ENCODE data around the gene JAKMIP2.
A peak's percentile ranks its signal among the peaks of the same experiment; 100 is the strongest.
"Not testable (repeated sequence)": the region's sequence is repeated elsewhere in the genome, so short reads cannot be mapped to it uniquely, and the experiment has no call there.

Gene JAKMIP2

DNA sequence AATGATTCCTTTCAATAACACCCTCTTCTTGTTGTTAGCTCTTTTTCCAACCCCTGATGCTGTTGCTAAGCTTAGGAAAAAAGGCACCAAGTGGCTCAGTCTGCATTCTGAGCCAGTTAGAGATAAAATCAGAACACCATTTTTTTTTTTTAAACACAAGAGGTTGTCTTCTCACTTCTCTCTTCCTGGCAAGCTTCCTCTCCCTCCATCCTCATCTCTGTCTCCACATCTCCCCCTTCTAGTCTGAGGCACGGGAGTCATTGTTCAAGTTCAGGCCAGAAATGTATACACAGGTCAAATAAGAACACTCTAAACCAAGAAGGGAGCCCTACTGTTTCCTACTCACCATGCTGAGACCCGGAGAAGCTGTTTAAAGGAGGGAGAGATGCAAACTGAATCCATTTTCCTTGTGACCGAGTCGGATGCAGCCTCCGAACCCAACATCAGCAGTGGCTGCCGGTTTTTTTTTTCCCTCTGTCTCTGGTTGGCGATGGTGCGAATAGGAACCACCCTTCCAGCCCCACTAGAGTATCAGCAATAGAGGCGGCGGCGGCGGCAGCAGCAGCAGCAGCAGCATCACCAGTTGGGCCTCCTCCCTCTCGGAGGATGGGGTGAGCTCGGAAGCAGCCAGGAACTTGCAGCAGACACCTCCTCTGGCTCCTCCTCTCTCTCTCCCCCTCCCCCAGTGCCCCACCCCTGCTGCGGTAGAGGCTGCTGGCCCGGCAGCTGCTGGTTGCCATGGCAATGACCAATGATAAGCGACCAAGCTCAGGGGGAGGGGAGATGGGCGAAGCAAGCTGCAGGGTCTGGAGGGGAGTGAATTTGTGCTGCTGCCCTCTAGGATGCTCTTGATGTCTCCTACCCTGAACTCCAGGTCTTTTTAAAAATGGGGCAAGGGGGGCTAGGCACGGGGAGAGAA is at the start of gene JAKMIP2:
TSS of gene JAKMIP2 (minus strand) at position 619 of the 919 bp plus-strand sequence. CDS start 110,922 bp downstream, outside the sequence.
- TF ChIP-seq, protein P1, sequence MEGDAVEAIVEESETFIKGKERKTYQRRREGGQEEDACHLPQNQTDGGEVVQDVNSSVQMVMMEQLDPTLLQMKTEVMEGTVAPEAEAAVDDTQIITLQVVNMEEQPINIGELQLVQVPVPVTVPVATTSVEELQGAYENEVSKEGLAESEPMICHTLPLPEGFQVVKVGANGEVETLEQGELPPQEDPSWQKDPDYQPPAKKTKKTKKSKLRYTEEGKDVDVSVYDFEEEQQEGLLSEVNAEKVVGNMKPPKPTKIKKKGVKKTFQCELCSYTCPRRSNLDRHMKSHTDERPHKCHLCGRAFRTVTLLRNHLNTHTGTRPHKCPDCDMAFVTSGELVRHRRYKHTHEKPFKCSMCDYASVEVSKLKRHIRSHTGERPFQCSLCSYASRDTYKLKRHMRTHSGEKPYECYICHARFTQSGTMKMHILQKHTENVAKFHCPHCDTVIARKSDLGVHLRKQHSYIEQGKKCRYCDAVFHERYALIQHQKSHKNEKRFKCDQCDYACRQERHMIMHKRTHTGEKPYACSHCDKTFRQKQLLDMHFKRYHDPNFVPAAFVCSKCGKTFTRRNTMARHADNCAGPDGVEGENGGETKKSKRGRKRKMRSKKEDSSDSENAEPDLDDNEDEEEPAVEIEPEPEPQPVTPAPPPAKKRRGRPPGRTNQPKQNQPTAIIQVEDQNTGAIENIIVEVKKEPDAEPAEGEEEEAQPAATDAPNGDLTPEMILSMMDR (IDR thresholded peaks at IDR 0.05; ENCODE audit: insufficient read depth, low read depth, low read length, missing control alignments) = no peak
- no peak within 1 kb of the TSS for H3K4me3 ChIP-seq (ENCODE audit: low read depth, low read length)
- DNase-seq (ENCODE audit: low read depth) = peak; percentile 48

GRCh38 chr5:147831465-147831864 is 48.9 kb upstream of the JAKMIP2 start, which contains the start of gene SPINK1:
Gene SPINK1 (minus strand): TSS chr5:147831671. CDS start chr5:147831577, 94 bp downstream.
- H3K4me3 ChIP-seq (ENCODE audit: low read depth, low read length) = no peak within 1 kb of the TSS
- no peak for DNase-seq (ENCODE audit: low read depth)
- TF ChIP-seq, protein P1 (IDR thresholded peaks at IDR 0.05; ENCODE audit: insufficient read depth, low read depth, low read length, missing control alignments) = no peak

DNA sequence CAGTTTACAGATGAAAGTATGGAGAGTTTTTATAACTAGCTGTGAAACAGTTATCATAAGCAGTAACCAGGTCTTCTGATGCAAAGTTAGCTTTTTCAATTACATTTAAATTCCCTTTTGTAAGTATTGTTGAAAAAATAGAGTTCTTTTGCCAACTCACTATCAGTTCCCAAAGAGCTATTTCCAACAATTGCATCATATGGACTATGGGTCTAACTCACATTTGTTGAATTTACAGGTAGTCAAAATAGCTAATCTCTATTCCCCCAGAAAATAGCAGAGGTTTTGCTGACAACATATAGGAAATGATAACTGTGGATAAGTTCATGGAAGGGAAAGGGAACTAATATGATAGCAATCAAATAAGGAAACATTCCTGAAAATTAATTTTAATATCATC is 47.5 kb upstream of the JAKMIP2 start:
- H3K4me3 ChIP-seq (ENCODE audit: low read depth, low read length) = no peak overlapping the region
- TF ChIP-seq, protein P1 (IDR thresholded peaks at IDR 0.05; ENCODE audit: insufficient read depth, low read depth, low read length, missing control alignments) = no peak
- no peak for DNase-seq (ENCODE audit: low read depth)

GRCh38 chr5:147827017-147827416 is 44.5 kb upstream of the JAKMIP2 start:
- H3K4me3 ChIP-seq (ENCODE audit: low read depth, low read length); DNase-seq (ENCODE audit: low read depth): not testable (repeated sequence)

GRCh38 chr5:147826361-147826760 is 43.8 kb upstream of the JAKMIP2 start:
- DNase-seq (ENCODE audit: low read depth) = no peak
- H3K4me3 ChIP-seq (ENCODE audit: low read depth, low read length) = no peak overlapping the region
- TF ChIP-seq, protein P1 (IDR thresholded peaks at IDR 0.05; ENCODE audit: insufficient read depth, low read depth, low read length, missing control alignments) = no peak

GRCh38 chr5:147822686-147823491 is 40.4 kb upstream of the JAKMIP2 start:
- DNase-seq (ENCODE audit: low read depth) = peak; percentile 66
- no peak overlapping the region for H3K4me3 ChIP-seq (ENCODE audit: low read depth, low read length)
- TF ChIP-seq, protein P1 (IDR thresholded peaks at IDR 0.05; ENCODE audit: insufficient read depth, low read depth, low read length, missing control alignments) = peak; percentile 92

DNA sequence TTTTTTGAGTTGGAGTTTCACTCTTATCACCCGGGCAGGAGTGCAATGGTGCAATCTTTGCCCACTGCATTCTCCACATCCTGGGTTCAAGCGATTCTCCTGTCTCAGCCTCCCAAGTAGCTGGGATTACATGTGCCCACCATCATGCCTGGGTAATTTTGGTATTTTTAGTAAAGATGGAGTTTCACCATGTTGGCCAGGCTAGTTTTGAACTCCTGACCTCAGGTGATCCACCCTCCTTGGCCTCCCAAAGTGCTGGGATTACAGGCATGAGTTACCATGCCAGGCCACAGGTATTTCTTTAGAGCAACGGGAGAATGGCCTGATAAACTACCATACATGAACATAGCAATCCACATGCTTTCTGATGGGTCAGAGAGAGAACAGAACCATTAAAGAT is 39.7 kb upstream of the JAKMIP2 start:
- DNase-seq (ENCODE audit: low read depth); H3K4me3 ChIP-seq (ENCODE audit: low read depth, low read length): not testable (repeated sequence)
